T-helper 17 cell (primary cell): ENCODE data around the gene CHFR. TPM values are rescaled to one million over a fixed set of nuclear protein-coding genes. Genes with fewer than 3 reads are reported as not detected.
"Not testable (repeated sequence)": the region's sequence is repeated elsewhere in the genome, so short reads cannot be mapped to it uniquely, and the experiment has no call there.

Source experiments
- ATAC-seq: fragments of 150-1000 bp; cut with Tn5 transposase; 2 replicates; pipeline ENCODE4 v1.10.0; 2021; ENCODE audit warnings: mild to moderate bottlenecking, moderate library complexity
- DNase-seq, 3 donors: peaks; one replicate each; pipeline versions ENCODE4 v3.0.0 to v3.0.0-alpha.2; 2020 to 2021
- H3K9me3 ChIP-seq: one replicate; pipeline ENCODE4 v1.7.0; 2013; ENCODE audit warnings: low read length, mild to moderate bottlenecking; ENCODE audit not compliant: control insufficient read depth, poor library complexity, severe bottlenecking
- H3K27ac Mint-ChIP-seq: one replicate; pipeline ENCODE4 v1.8.0; 2022; ENCODE audit warnings: mild to moderate bottlenecking, moderate library complexity, mixed read lengths
- H3K27me3 Mint-ChIP-seq: one replicate; pipeline ENCODE4 v1.8.0; 2022; ENCODE audit warnings: mixed read lengths
- H3K36me3 Mint-ChIP-seq: one replicate; pipeline ENCODE4 v1.8.0; 2022; ENCODE audit warnings: low read depth, mixed read lengths
- H3K4me1 Mint-ChIP-seq: one replicate; pipeline ENCODE4 v1.8.0; 2022; ENCODE audit warnings: mild to moderate bottlenecking, mixed read lengths
- H3K4me3 Mint-ChIP-seq: one replicate; pipeline ENCODE4 v1.8.0; 2022; ENCODE audit warnings: mild to moderate bottlenecking, moderate library complexity, mixed read lengths
- total RNA-seq, 4 donors: library from RNA in 2 of 4; stranded (reverse) in 2 of 4; gene quantifications; one replicate each; pipeline ENCODE4 v1.2.3 and lab custom pipeline; 2022 to 2026

CHFR gene
- total RNA-seq, 2 donors from 2014 or later, result 91.5 to 94.5 TPM

GRCh38 chr12:132866251-132866828 is 21.1 kb downstream of the CHFR start:
- Mint-ChIP-seq H3K4me3 (peak overlapping the region; percentile 64), H3K27me3 (no peaks in the 10 kb centered on the region), H3K36me3 (no peaks in the 10 kb centered on the region), H3K4me1 (peaks cover 13% of the 10 kb centered on the region), H3K27ac (peak overlapping the region; percentile 84)
- DNase-seq (no peak), ATAC-seq (no peak)
- no peaks in the 10 kb centered on the region for H3K9me3 ChIP-seq

- peaks cover 4% of the 10 kb centered on the region for H3K4me1 Mint-ChIP-seq
- ATAC-seq (no peak), DNase-seq (no peak)
- H3K36me3 Mint-ChIP-seq, result peaks cover 5% of the 10 kb centered on the region
- no peak overlapping the region for H3K4me3 Mint-ChIP-seq
- H3K27me3 Mint-ChIP-seq, result no peaks in the 10 kb centered on the region
- no peak overlapping the region for H3K27ac Mint-ChIP-seq
- H3K9me3 ChIP-seq, result no peaks in the 10 kb centered on the region
These were observed 25.8 kb downstream of the CHFR start for GRCh38 chr12:132861558-132861957.

GRCh38 chr12:132858718-132859266 is 28.6 kb downstream of the CHFR start:
- DNase-seq (no peak), ATAC-seq (no peak)
- Mint-ChIP-seq H3K27me3 (no peaks in the 10 kb centered on the region), H3K36me3 (peaks cover 5% of the 10 kb centered on the region), H3K4me1 (no peaks in the 10 kb centered on the region), H3K4me3 (no peak overlapping the region), H3K27ac (no peak overlapping the region)
- no peaks in the 10 kb centered on the region for H3K9me3 ChIP-seq

GRCh38 chr12:132857019-132857418 is 30.4 kb downstream of the CHFR start:
- not testable (repeated sequence) for H3K27ac Mint-ChIP-seq, DNase-seq, H3K4me1 Mint-ChIP-seq, H3K9me3 ChIP-seq, H3K27me3 Mint-ChIP-seq, ATAC-seq, H3K4me3 Mint-ChIP-seq, H3K36me3 Mint-ChIP-seq

- no peaks in the 10 kb centered on the region for H3K9me3 ChIP-seq
- H3K36me3 Mint-ChIP-seq, result peaks cover 5% of the 10 kb centered on the region
- H3K4me1 Mint-ChIP-seq, result no peaks in the 10 kb centered on the region
- DNase-seq (no peak), ATAC-seq (no peak)
- no peak overlapping the region for H3K4me3 Mint-ChIP-seq
- no peaks in the 10 kb centered on the region for H3K27me3 Mint-ChIP-seq
- no peak overlapping the region for H3K27ac Mint-ChIP-seq
These were observed 30.8 kb downstream of the CHFR start for GRCh38 chr12:132856581-132856980.

GRCh38 chr12:132855211-132855610 is 32.2 kb downstream of the CHFR start:
- H3K27me3 Mint-ChIP-seq, ATAC-seq, H3K36me3 Mint-ChIP-seq, H3K4me3 Mint-ChIP-seq, H3K4me1 Mint-ChIP-seq, DNase-seq, H3K9me3 ChIP-seq: not testable (repeated sequence)
- peak overlapping the region; percentile 54 for H3K27ac Mint-ChIP-seq

- Mint-ChIP-seq H3K27me3 (no peaks in the 10 kb centered on the region), H3K4me1 (no peaks in the 10 kb centered on the region), H3K36me3 (peaks cover 6% of the 10 kb centered on the region), H3K27ac (peak overlapping the region; percentile 53), H3K4me3 (no peak overlapping the region)
- ATAC-seq (no peak), DNase-seq (no peak)
- H3K9me3 ChIP-seq, result no peaks in the 10 kb centered on the region
These were observed 33.9 kb downstream of the CHFR start for GRCh38 chr12:132853285-132854092.

- no peak overlapping the region for H3K4me3 Mint-ChIP-seq
- H3K9me3 ChIP-seq, result no peaks in the 10 kb centered on the region
- H3K36me3 Mint-ChIP-seq, result peaks cover 4% of the 10 kb centered on the region
- ATAC-seq (no peak), DNase-seq (no peak)
- no peaks in the 10 kb centered on the region for H3K27me3 Mint-ChIP-seq
- no peaks in the 10 kb centered on the region for H3K4me1 Mint-ChIP-seq
- peak overlapping the region; percentile 65 for H3K27ac Mint-ChIP-seq
These were observed 34.9 kb downstream of the CHFR start for GRCh38 chr12:132852496-132852895.

- H3K4me1 Mint-ChIP-seq, result no peaks in the 10 kb centered on the region
- no peaks in the 10 kb centered on the region for H3K27me3 Mint-ChIP-seq
- ATAC-seq (no peak), DNase-seq (no peak)
- H3K4me3 Mint-ChIP-seq, result no peak overlapping the region
- H3K27ac Mint-ChIP-seq, result peak overlapping the region; percentile 65
- H3K9me3 ChIP-seq, result no peaks in the 10 kb centered on the region
- H3K36me3 Mint-ChIP-seq, result peaks cover 4% of the 10 kb centered on the region
These were observed 35.9 kb downstream of the CHFR start for GRCh38 chr12:132851465-132851864.

GRCh38 chr12:132850291-132850690 is 37.1 kb downstream of the CHFR start:
- Mint-ChIP-seq H3K4me1 (no peaks in the 10 kb centered on the region), H3K27ac (peak overlapping the region; percentile 65), H3K4me3 (no peak overlapping the region), H3K27me3 (no peaks in the 10 kb centered on the region), H3K36me3 (peaks cover 6% of the 10 kb centered on the region)
- ATAC-seq, result no peak
- no peaks in the 10 kb centered on the region for H3K9me3 ChIP-seq
- no peak for DNase-seq

GRCh38 chr12:132848521-132848920 is 38.9 kb downstream of the CHFR start:
- H3K27me3 Mint-ChIP-seq, result no peaks in the 10 kb centered on the region
- no peak for ATAC-seq
- no peak overlapping the region for H3K4me3 Mint-ChIP-seq
- peaks cover 6% of the 10 kb centered on the region for H3K36me3 Mint-ChIP-seq
- H3K4me1 Mint-ChIP-seq, result no peaks in the 10 kb centered on the region
- no peak for DNase-seq
- H3K9me3 ChIP-seq, result no peaks in the 10 kb centered on the region
- H3K27ac Mint-ChIP-seq, result no peak overlapping the region

- Mint-ChIP-seq H3K4me3 (no peak overlapping the region), H3K36me3 (peaks cover 6% of the 10 kb centered on the region), H3K27me3 (no peaks in the 10 kb centered on the region), H3K27ac (no peak overlapping the region), H3K4me1 (no peaks in the 10 kb centered on the region)
- no peak for DNase-seq
- no peaks in the 10 kb centered on the region for H3K9me3 ChIP-seq
- ATAC-seq, result no peak
These were observed 39.7 kb downstream of the CHFR start for GRCh38 chr12:132847363-132848356.

- H3K4me3 Mint-ChIP-seq, H3K27ac Mint-ChIP-seq, H3K9me3 ChIP-seq, ATAC-seq, H3K36me3 Mint-ChIP-seq, DNase-seq, H3K27me3 Mint-ChIP-seq, H3K4me1 Mint-ChIP-seq: not testable (repeated sequence)
These were observed 42.7 kb downstream of the CHFR start for GRCh38 chr12:132844681-132845080.
